ENCODE measurements around the gene ADAM8. TPM values are rescaled to one million over a fixed set of nuclear protein-coding genes. Genes with fewer than 3 reads are reported as not detected.

The ADAM8 gene
- total and polyA plus RNA-seq, 10 of the 15 experiments (the other 5 are each of a cell fraction or from before 2014, with no cell fraction given), result 0.37 to 92.7 (median 21.7) TPM

GRCh38 chr10:133278577-133279265 lies 2.1 kb upstream of the ADAM8 start (continued):
- no peak for TF ChIP-seq HSF1 (IDR thresholded peaks at IDR 0.05; ENCODE audit: low read depth, low read length)
- TF ChIP-seq EGR1 (IDR thresholded peaks at IDR 0.05; ENCODE audit: borderline replicate concordance in 1 of 2, low read depth in 2 of 2, low read length in 2 of 2), result 0 out of 3 replicates have a peak, but pooled peaks of 1 of the 2 experiments have one; percentile 12
- TF ChIP-seq ASH2L (IDR thresholded peaks at IDR 0.05; ENCODE audit: borderline replicate concordance, low read depth), result no peak
- no peak for TF ChIP-seq RAD21 (IDR thresholded peaks at IDR 0.05; ENCODE audit: insufficient read depth, low read depth, low read length)
- TF ChIP-seq JUND (IDR thresholded peaks at IDR 0.05; ENCODE audit: low read depth, low read length), result no peak
- no peak; the same call in 1 of the 2 replicates for TF ChIP-seq POLR2A (IDR thresholded peaks at IDR 0.05; ENCODE audit: low read depth, low read length)
- TF ChIP-seq CREB1 (IDR thresholded peaks at IDR 0.05; ENCODE audit: low read depth), result no peak
- no peak for TF ChIP-seq NFIC (IDR thresholded peaks at IDR 0.05; ENCODE audit: low read depth, low read length)
- peak in 1 of 2 experiments; percentile 44; a peak in 1 of 4 replicates for TF ChIP-seq EP300 (IDR thresholded peaks at IDR 0.05; ENCODE audit: borderline replicate concordance in 1 of 2, control insufficient read depth in 1 of 2, low read depth in 2 of 2, low read length in 2 of 2)
- no peak for TF ChIP-seq ATF2 (IDR thresholded peaks at IDR 0.05; ENCODE audit: low read length)
- TF ChIP-seq NBN (IDR thresholded peaks at IDR 0.05), result peak; percentile 58; the same call in 1 of the 2 replicates
- no peak for TF ChIP-seq SUZ12 (IDR thresholded peaks at IDR 0.05; ENCODE audit: unreplicated experiment)
- no peak for TF ChIP-seq LARP7 (IDR thresholded peaks at IDR 0.05)
- TF ChIP-seq CREM (IDR thresholded peaks at IDR 0.05; ENCODE audit: low read depth), result no peak
- no peak for TF ChIP-seq YY1 (IDR thresholded peaks at IDR 0.05; ENCODE audit: low read depth, low read length)
- TF ChIP-seq SMAD1 (IDR thresholded peaks at IDR 0.05; ENCODE audit: low read depth, partially characterized antibody), result no peak
- TF ChIP-seq CHD4 (IDR thresholded peaks at IDR 0.05), result no peak
- TF ChIP-seq BRCA1 (IDR thresholded peaks at IDR 0.05; ENCODE audit: low read depth, low read length), result no peak
- no peak for TF ChIP-seq MEF2A (IDR thresholded peaks at IDR 0.05; ENCODE audit: insufficient read depth, low read depth, low read length)
- TF ChIP-seq PRDM15 (CRISPR knock-in tag; IDR thresholded peaks at IDR 0.05), result no peak
- no peak for TF ChIP-seq RELA (IDR thresholded peaks at IDR 0.05; ENCODE audit: borderline replicate concordance, partially characterized antibody)
- no peak for TF ChIP-seq RAD51 (IDR thresholded peaks at IDR 0.05)
- no peak for TF ChIP-seq ZNF622 (IDR thresholded peaks at IDR 0.05)
- no peak for TF ChIP-seq KDM1A (IDR thresholded peaks at IDR 0.05; ENCODE audit: borderline replicate concordance)
- TF ChIP-seq RB1 (IDR thresholded peaks at IDR 0.05; ENCODE audit: borderline replicate concordance), result no peak
- TF ChIP-seq SIX5 (IDR thresholded peaks at IDR 0.05; ENCODE audit: low read depth, low read length, severe bottlenecking), result no peak
- no peak for TF ChIP-seq NFXL1 (IDR thresholded peaks at IDR 0.05; ENCODE audit: borderline replicate concordance)
